HG03025 (cell line): ENCODE data around the gene P2RX4.
"Not testable (repeated sequence)": the region's sequence is repeated elsewhere in the genome, so short reads cannot be mapped to it uniquely, and the experiment has no call there.

Source experiments
- ATAC-seq: cut with Tn5 transposase; IDR thresholded peaks from one replicate; pipeline ENCODE4 v1.9.1; 2021; ENCODE audit warnings: mild to moderate bottlenecking, moderate library complexity; ENCODE audit not compliant: unreplicated experiment, low FRiP score

Gene P2RX4

GRCh38 chr12:121187501-121187900 is 22.4 kb upstream of the P2RX4 start:
- ATAC-seq: no peak

- ATAC-seq: no peak
Observed at GRCh38 chr12:121188227-121188626, 21.7 kb upstream of the P2RX4 start.

GRCh38 chr12:121189131-121189530 is 20.8 kb upstream of the P2RX4 start:
- no peak for ATAC-seq

GRCh38 chr12:121189619-121190155 is 20.2 kb upstream of the P2RX4 start:
- no peak for ATAC-seq

GRCh38 chr12:121190523-121191031 is 19.4 kb upstream of the P2RX4 start:
- ATAC-seq: no peak

- no peak for ATAC-seq
Observed at GRCh38 chr12:121191151-121191550, 18.8 kb upstream of the P2RX4 start.

- no peak for ATAC-seq
Observed at GRCh38 chr12:121196902-121197301, 13.0 kb upstream of the P2RX4 start.

- no peak for ATAC-seq
Observed at GRCh38 chr12:121198949-121199348, 11.0 kb upstream of the P2RX4 start.

GRCh38 chr12:121201140-121201539 is 8.8 kb upstream of the P2RX4 start:
- not testable (repeated sequence) for ATAC-seq

- ATAC-seq: no peak
Observed at GRCh38 chr12:121202407-121203355, 7.2 kb upstream of the P2RX4 start.

GRCh38 chr12:121203482-121203881 is 6.4 kb upstream of the P2RX4 start:
- ATAC-seq: no peak

GRCh38 chr12:121205491-121205890 is 4.4 kb upstream of the P2RX4 start:
- no peak for ATAC-seq

GRCh38 chr12:121208571-121208970 is 1.4 kb upstream of the P2RX4 start:
- not testable (repeated sequence) for ATAC-seq

GRCh38 chr12:121209221-121209620 is 708 bp upstream of the P2RX4 start:
- no peak for ATAC-seq

GRCh38 chr12:121212875-121213274 is 2.9 kb downstream of the P2RX4 start:
- ATAC-seq: no peak

GRCh38 chr12:121214166-121214777 is 4.3 kb downstream of the P2RX4 start:
- ATAC-seq: no peak

- ATAC-seq: no peak
Observed at GRCh38 chr12:121214855-121215745, 5.2 kb downstream of the P2RX4 start.

GRCh38 chr12:121216102-121216501 is 6.2 kb downstream of the P2RX4 start:
- ATAC-seq: no peak

GRCh38 chr12:121217063-121217462 is 7.1 kb downstream of the P2RX4 start:
- ATAC-seq: no peak

GRCh38 chr12:121217761-121218160 is 7.8 kb downstream of the P2RX4 start:
- ATAC-seq: no peak
